ENCODE data around the gene PEX11G. TPM values are rescaled to one million over a fixed set of nuclear protein-coding genes. Genes with fewer than 3 reads are reported as not detected.

The PEX11G gene
- total RNA-seq, 1 experiment from 2014 or later: 2.8 TPM

DNA sequence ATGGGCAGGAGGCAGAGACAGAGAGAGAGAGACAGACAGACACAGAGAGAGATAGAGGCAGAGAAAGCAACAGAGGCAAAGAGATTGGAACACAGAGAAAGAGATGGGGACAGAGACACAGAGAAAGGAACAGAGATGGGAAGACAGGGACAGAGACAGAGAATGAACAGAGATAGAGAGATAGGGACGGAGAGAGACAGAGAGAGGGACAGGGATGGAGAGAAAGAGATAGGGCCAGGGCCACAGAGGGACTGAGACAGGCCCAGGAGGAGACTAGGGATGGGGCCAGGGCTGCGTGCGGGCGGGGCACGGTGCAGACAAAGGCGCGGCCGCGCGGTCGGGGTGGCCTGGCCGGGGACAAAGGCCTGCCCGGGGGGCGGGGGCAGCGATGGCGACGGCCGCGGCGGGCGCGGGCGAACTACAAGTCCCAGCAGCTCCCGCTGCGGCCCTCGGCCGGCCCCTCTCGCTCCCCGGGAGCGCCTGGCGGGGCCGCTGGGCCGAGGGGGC lies 26.9 kb upstream of the PEX11G start, which contains the start of gene ZNF358:
Gene ZNF358 (plus strand): TSS at position 459 of the 507 bp plus-strand sequence. CDS start 3,140 bp downstream, outside the sequence.
- Histone ChIP-seq H3K23ac (ENCODE audit: insufficient read length, low read depth, low read length) (no peak within 1 kb of the TSS), H2AFZ (ENCODE audit: low read length) (no peak within 1 kb of the TSS), H3K9ac (ENCODE audit: extremely low read depth, insufficient read length, low read length) (peak within 1 kb of the TSS; percentile 58), H2AK5ac (ENCODE audit: insufficient read length, low read length) (no peak within 1 kb of the TSS), H2BK12ac (ENCODE audit: insufficient read length, low read depth, low read length) (no peak within 1 kb of the TSS), H3K4ac (ENCODE audit: low read depth, low read length) (no peak within 1 kb of the TSS), H3K18ac (ENCODE audit: insufficient read length, low read depth, low read length) (peak within 1 kb of the TSS; percentile 51), H3K9me3 (ENCODE audit: control insufficient read depth, low read depth, low read length) (no peaks in the 10 kb centered on the region), H4K8ac (replicated peaks; ENCODE audit: insufficient read length, low read depth, low read length) (no peak within 1 kb of the TSS), H3K27me3 (ENCODE audit: insufficient read depth, low read length) (no peaks in the 10 kb centered on the region), H3K56ac (ENCODE audit: insufficient read length, low read depth, low read length) (no peak within 1 kb of the TSS), H2BK15ac (ENCODE audit: low read depth, low read length) (no peak within 1 kb of the TSS), H3K4me1 (ENCODE audit: insufficient read depth, low read length) (0 out of 2 replicates have a peak, but pooled peaks cover 4% of the 10 kb centered on the region), H4K5ac (ENCODE audit: insufficient read length, low read depth, low read length) (no peak within 1 kb of the TSS), H2BK20ac (ENCODE audit: low read depth, low read length, poor library complexity, severe bottlenecking) (no peak within 1 kb of the TSS), H4K20me1 (ENCODE audit: control insufficient read depth, insufficient read depth, insufficient read length) (no peaks in the 10 kb centered on the region), H3T11ph (ENCODE audit: low read length) (no peak within 1 kb of the TSS), H3K4me2 (ENCODE audit: insufficient read depth, insufficient read length, low read length) (peak within 1 kb of the TSS; percentile 74), H3K79me1 (ENCODE audit: insufficient read depth, low read depth, low read length, poor library complexity, severe bottlenecking) (no peaks in the 10 kb centered on the region), H4K91ac (ENCODE audit: insufficient read length, low read depth, low read length) (no peak within 1 kb of the TSS), H3K79me2 (ENCODE audit: insufficient read depth, low read length) (0 out of 2 replicates have a peak, but pooled peaks cover 2% of the 10 kb centered on the region), H3K23me2 (ENCODE audit: insufficient read length, low read depth, low read length, poor library complexity, severe bottlenecking) (peaks cover 8% of the 10 kb centered on the region), H2BK120ac (ENCODE audit: low read depth, low read length, poor library complexity, severe bottlenecking) (no peak within 1 kb of the TSS), H2BK5ac (ENCODE audit: insufficient read length, low read length) (no peak within 1 kb of the TSS), H3K14ac (ENCODE audit: insufficient read depth, low read length) (peak within 1 kb of the TSS; percentile 53), H3K27ac (ENCODE audit: insufficient read length, low read depth, low read length) (no peak within 1 kb of the TSS)
- peak; percentile 84 for DNase-seq
- Mint-ChIP-seq H3K27me3 (ENCODE audit: low read depth) (peaks cover 2% of the 10 kb centered on the region; the same call in 1 of the 2 replicates), H3K4me1 (peaks cover 11 to 24% of the 10 kb centered on the region in 2 experiments), H3K9me3 (no peaks in the 10 kb centered on the region; a peak in 1 of 5 replicates), H3K36me3 (ENCODE audit: insufficient read depth in 1 of 3, low read depth in 3 of 3) (peaks cover 3 to 15% (median 13%) of the 10 kb centered on the region in 3 experiments; a peak in 5 of 7 replicates), H3K27ac (peak within 1 kb of the TSS; percentile 24 to 97 (median 96)), H3K4me3 (peak within 1 kb of the TSS; percentile 76 to 87)
- no peak for TF ChIP-seq CTCF (conservative IDR thresholded peaks at IDR 0.05)
- WGBS (ENCODE audit: extremely low coverage, insufficient read length, low lambda C conversion rate): no CpG with 5 or more reads among the region's 33 CpGs

Measured in H9 (cell line).